GM18861 (cell line): ENCODE results near the gene ZBTB17.
"Not testable (repeated sequence)": the region's sequence is repeated elsewhere in the genome, so short reads cannot be mapped to it uniquely, and the experiment has no call there.

Experiments used
- ATAC-seq: cut with Tn5 transposase; IDR thresholded peaks from one replicate; pipeline ENCODE4 v1.9.1; 2021; ENCODE audit not compliant: unreplicated experiment

The ZBTB17 gene

DNA sequence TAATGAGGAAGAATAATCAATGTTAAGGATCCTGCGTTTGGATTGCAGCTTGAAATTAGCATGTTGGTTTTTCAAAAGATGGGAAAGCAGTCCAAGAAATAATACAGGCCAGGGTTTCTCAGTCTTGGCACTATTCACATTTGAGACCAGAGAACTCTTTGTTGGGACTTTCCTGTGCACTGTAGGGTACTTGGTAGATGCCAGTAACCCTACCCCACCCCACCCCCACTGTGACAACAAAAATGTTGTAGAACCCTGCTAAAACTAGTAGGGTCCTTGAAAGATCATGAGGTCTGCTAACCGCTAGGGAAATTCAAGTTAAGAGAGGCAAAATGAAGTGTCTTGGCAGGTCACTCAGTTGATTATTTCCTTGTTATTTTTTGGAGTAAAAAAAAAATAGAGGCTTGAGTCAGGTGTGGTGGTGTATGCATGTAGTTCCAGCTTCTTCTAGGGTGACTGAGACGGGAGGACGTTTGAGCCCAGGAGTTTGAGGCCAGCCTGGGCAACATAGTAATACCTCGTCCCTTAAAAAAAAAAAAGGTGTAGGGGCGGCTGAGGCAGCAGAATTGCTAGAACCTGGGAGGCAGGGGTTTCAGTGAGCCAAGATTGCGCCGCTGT lies 75.1 kb downstream of the ZBTB17 start:
- no peak for ATAC-seq

DNA sequence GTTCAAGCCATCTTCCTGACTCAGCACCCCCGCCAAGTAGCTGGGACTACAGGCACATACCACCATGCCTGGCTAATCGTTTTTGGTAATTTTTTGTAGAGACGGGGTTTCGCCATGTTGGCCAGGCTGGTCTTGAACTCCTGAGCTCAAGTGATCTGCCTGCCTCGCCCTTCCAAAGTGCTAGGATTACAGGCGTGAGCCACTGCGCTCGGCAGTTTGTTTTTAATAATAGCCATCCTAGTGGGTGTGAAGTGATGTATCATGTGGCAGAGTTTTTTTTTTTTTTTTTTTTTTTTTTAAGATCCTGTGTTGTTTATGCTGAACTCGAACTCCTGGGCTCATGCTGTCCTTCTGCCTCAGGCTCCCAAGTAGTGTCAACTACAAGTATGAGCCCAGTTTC lies 76.6 kb downstream of the ZBTB17 start:
- ATAC-seq, result no peak

DNA sequence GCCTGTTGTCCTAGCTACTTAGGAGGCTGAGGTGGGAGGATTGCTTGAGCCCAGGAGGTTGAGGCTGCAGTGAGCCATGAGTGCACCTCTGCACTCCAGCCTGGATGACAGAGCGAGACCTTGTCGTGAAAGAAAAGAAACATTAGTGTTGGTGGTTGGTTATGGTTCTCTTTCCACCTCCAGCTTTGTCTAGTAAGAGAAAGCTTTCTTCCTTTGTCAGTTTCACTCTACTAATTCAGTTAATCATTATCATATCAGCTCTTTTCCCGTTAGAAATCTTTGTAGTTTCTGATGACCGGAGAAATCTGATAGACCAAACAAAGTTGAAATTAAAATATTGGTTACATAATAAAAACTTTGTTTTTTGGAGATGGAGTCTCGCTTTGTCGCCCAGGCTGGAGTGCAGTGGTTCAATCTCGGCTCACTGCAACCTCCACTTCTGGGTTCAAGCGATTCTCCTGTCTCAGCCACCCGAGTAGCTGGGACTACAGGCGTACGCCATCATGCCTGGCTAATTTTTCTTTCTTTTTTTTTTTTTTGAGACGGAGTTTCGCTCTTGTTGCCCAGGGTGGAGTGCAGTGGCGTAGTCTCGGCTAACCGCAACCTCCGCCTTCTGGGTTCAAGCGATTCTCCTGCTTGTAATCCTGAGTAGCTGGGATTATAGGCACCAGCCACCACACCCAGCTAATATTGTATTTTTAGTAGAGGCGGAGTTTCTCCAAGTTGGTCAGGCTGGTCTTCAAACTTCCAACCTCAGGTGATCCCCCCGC lies 78.9 kb downstream of the ZBTB17 start:
- ATAC-seq, result not testable (repeated sequence)

DNA sequence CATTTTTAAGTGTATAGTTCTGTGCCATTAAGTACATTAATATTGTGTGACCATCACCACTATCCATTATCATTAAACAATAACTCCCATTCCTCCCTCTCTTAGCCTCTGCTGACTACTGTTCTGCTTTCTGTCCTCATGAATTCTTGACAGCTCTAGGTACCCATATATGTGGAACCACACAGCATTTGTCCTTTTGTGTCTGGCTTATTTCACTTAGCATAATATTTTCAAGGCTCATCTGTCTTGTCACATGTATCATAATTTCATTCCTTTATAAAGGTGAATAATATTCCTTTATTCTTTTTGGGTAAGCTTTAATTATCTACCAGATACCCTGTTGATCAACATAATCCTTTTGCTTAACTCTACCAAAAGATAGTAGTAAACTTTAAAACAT lies 80.7 kb downstream of the ZBTB17 start:
- ATAC-seq, result no peak

DNA sequence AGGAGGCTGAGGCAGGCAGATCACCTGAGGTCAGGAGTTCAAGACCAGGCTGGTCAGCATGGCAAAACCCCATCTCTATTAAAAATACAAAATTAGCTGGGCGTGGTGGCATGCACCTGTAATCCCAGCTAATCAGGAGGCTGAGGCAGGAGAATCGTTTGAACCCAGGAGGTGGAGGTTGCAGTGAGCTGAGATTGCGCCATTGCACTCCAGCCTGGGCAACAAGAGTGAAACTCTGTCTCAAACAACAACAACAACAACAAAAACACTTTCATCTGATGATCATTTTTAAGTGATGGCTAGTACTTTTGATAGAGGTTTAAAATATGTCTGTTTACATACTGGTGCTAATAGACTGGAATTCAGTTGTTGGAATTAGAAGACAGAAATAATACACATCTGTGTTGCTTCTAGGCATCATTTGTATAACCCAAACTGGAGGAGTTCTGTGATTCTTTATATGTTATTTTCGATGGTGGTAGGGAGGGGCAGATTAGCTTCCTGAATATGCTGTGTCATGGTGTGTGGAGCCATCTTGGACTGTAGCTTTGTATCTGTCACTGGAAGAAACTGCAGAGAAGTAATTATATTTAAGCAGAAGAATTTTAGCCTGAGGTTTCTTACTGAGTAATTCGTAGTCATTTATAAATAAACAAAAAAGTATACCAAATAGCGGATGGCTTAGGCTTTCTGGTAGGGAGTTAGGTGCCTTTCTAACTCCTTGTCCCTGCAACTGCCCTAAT lies 82.9 kb downstream of the ZBTB17 start:
- not testable (repeated sequence) for ATAC-seq
